Astrocyte of the cerebellum (primary cell): Measurements from ENCODE around the gene ANP32E.

ENCODE experiments used
- DNase-seq: peaks from one replicate; pipeline ENCODE4 v3.0.0-alpha.2; 2011; ENCODE audit warnings: low read depth
- H3K4me3 ChIP-seq: 2 replicates; pipeline ENCODE4 v1.5.1; 2011; ENCODE audit warnings: mild to moderate bottlenecking, low read depth, low read length, moderate library complexity
- CTCF ChIP-seq: IDR thresholded peaks from 2 replicates; pipeline ENCODE4 v1.5.1; 2012; ENCODE audit warnings: low read length, low read depth, moderate library complexity, mild to moderate bottlenecking; ENCODE audit errors: missing control alignments
- in situ Hi-C: cut with HindIII; loops from 2 replicates; pipeline ENCODE4 v1.10.0; 2017; ENCODE audit warnings: low sequenced_read_pairs

Gene ANP32E

GRCh38 chr1:150235852-150236613, at the start of gene ANP32E:
TSS of gene ANP32E (minus strand) at chr1:150236112. CDS start at chr1:150235786, 326 bp downstream.
- no peak for TF ChIP-seq CTCF
- peak within 1 kb of the TSS; percentile 61 for H3K4me3 ChIP-seq
- DNase-seq: peak; percentile 99
- in situ Hi-C loops: no loop called here

GRCh38 chr1:150283260-150283659, 47.3 kb upstream of the ANP32E start:
- in situ Hi-C loops: no loop called here
- no peak for DNase-seq
- H3K4me3 ChIP-seq: peak overlapping the region; percentile 51
- no peak for TF ChIP-seq CTCF

- no peak for DNase-seq
- in situ Hi-C loops: no loop called here
- no peak for TF ChIP-seq CTCF
- H3K4me3 ChIP-seq: peak overlapping the region; percentile 51
Observed at GRCh38 chr1:150282558-150282958, 46.6 kb upstream of the ANP32E start.

- in situ Hi-C loops: no loop called here
- peak; percentile 97 for DNase-seq
- no peak for TF ChIP-seq CTCF
- peak within 1 kb of the TSS; percentile 51 for H3K4me3 ChIP-seq
Observed at GRCh38 chr1:150281758-150282557, 46.0 kb upstream of the ANP32E start, which contains the start of gene CIART. TSS of gene CIART (plus strand) at chr1:150282554. CDS start at chr1:150283268, 714 bp downstream.

- peak; percentile 75 for TF ChIP-seq CTCF
- peak; percentile 46 for DNase-seq
- in situ Hi-C loops: no loop called here
- H3K4me3 ChIP-seq: peak overlapping the region; percentile 51
Observed at GRCh38 chr1:150281221-150281757, 45.4 kb upstream of the ANP32E start.

- in situ Hi-C loops: no loop called here
- TF ChIP-seq CTCF: no peak
- no peak overlapping the region for H3K4me3 ChIP-seq
- DNase-seq: no peak
Observed at GRCh38 chr1:150280138-150280707, 44.3 kb upstream of the ANP32E start.
